Frontal cortex (tissue), 4 donors: ENCODE data around the gene EXOSC3. TPM values are rescaled to one million over a fixed set of nuclear protein-coding genes. Genes with fewer than 3 reads are reported as not detected.
A peak's percentile ranks its signal among the peaks of the same experiment; 100 is the strongest.
"Not testable (repeated sequence)": the region's sequence is repeated elsewhere in the genome, so short reads cannot be mapped to it uniquely, and the experiment has no call there.

Source experiments
- DNase-seq, 2 donors: peaks; one replicate each; pipeline ENCODE4 v3.0.0; 2012; ENCODE audit warnings: low spot score in 2 of 2
- FAIRE-seq: peaks from 2 replicates; lab custom pipeline; 2012; peaks lifted over from hg19 to GRCh38; lab: Jason Lieb, UNC
- total RNA-seq: library from RNA; depleted of rRNA; stranded (reverse); fragments of >200 nt; gene quantifications from one replicate; pipeline ENCODE4 v1.2.3, GENCODE V29; 2014
- donor health status: control.
- donor health status: control.
- donor health status: control.

The EXOSC3 gene
- total RNA-seq, 1 donor from 2014 or later = 73.4 TPM

- DNase-seq = no peak
- FAIRE-seq = no peak
Measured at GRCh38 chr9:37778534-37778933, 6.3 kb downstream of the EXOSC3 start.

- DNase-seq (no peak), FAIRE-seq (no peak)
Measured at GRCh38 chr9:37776328-37776727, 8.5 kb downstream of the EXOSC3 start.

- FAIRE-seq = no peak
- no peak for DNase-seq
Measured at GRCh38 chr9:37775216-37775919, 9.5 kb downstream of the EXOSC3 start.

GRCh38 chr9:37769995-37770394, 14.9 kb downstream of the EXOSC3 start:
- no peak for FAIRE-seq
- no peak for DNase-seq

GRCh38 chr9:37769306-37769705, 15.6 kb downstream of the EXOSC3 start:
- FAIRE-seq (no peak), DNase-seq (no peak)

GRCh38 chr9:37765263-37765662, 19.6 kb downstream of the EXOSC3 start:
- not testable (repeated sequence) for FAIRE-seq, DNase-seq

GRCh38 chr9:37761511-37761910, 23.4 kb downstream of the EXOSC3 start:
- FAIRE-seq (no peak), DNase-seq (no peak)

- FAIRE-seq (no peak), DNase-seq (no peak)
Measured at GRCh38 chr9:37760416-37761161, 24.3 kb downstream of the EXOSC3 start.

- FAIRE-seq (no peak), DNase-seq (no peak)
Measured at GRCh38 chr9:37758747-37759146, 26.1 kb downstream of the EXOSC3 start.

- FAIRE-seq (no peak), DNase-seq (peak; percentile 80 to 81)
Measured at GRCh38 chr9:37753489-37754190, 31.2 kb downstream of the EXOSC3 start, which contains the start of gene TRMT10B. Gene TRMT10B, plus strand, starts transcription at chr9:37753805. Its CDS starts 8,127 bp downstream, at chr9:37761932.

- DNase-seq (no peak), FAIRE-seq (no peak)
Measured at GRCh38 chr9:37752642-37753488, 32.0 kb downstream of the EXOSC3 start.

- not testable (repeated sequence) for DNase-seq, FAIRE-seq
Measured at GRCh38 chr9:37752112-37752511, 32.8 kb downstream of the EXOSC3 start.

GRCh38 chr9:37751704-37752103, 33.2 kb downstream of the EXOSC3 start:
- FAIRE-seq, DNase-seq: not testable (repeated sequence)

GRCh38 chr9:37751186-37751585, 33.7 kb downstream of the EXOSC3 start:
- DNase-seq (no peak), FAIRE-seq (no peak)

GRCh38 chr9:37749129-37749528, 35.7 kb downstream of the EXOSC3 start:
- FAIRE-seq (no peak), DNase-seq (no peak)

GRCh38 chr9:37747271-37747753, 37.6 kb downstream of the EXOSC3 start:
- DNase-seq (peak; percentile 74 to 87), FAIRE-seq (no peak)

GRCh38 chr9:37746448-37747270, 38.2 kb downstream of the EXOSC3 start:
- FAIRE-seq = no peak
- no peak for DNase-seq

- no peak for FAIRE-seq
- DNase-seq = no peak
Measured at GRCh38 chr9:37745970-37746369, 38.9 kb downstream of the EXOSC3 start.
